GM19463 (cell line): Measurements from ENCODE around the gene TTLL9.

Experiments used
- ATAC-seq: cut with Tn5 transposase; IDR thresholded peaks from one replicate; pipeline ENCODE4 v1.9.1; 2021; ENCODE audit warnings: mild to moderate bottlenecking, moderate library complexity; ENCODE audit not compliant: unreplicated experiment

Gene TTLL9

GRCh38 chr20:31857861-31858759 lies 12.3 kb upstream of the TTLL9 start:
- peak; percentile 77 for ATAC-seq

- ATAC-seq = no peak
Measured at GRCh38 chr20:31858760-31859083, 11.7 kb upstream of the TTLL9 start.

GRCh38 chr20:31859266-31859997 lies 11.0 kb upstream of the TTLL9 start:
- ATAC-seq = no peak

GRCh38 chr20:31859998-31860380 lies 10.4 kb upstream of the TTLL9 start:
- no peak for ATAC-seq

- no peak for ATAC-seq
Measured at GRCh38 chr20:31860390-31861134, 9.9 kb upstream of the TTLL9 start.

GRCh38 chr20:31861135-31861384 lies 9.4 kb upstream of the TTLL9 start:
- peak; percentile 28 for ATAC-seq

GRCh38 chr20:31861385-31862156 lies 8.9 kb upstream of the TTLL9 start:
- peak; percentile 64 for ATAC-seq

GRCh38 chr20:31862157-31862470 lies 8.3 kb upstream of the TTLL9 start:
- ATAC-seq = no peak

- ATAC-seq = no peak
Measured at GRCh38 chr20:31862506-31862905, 7.9 kb upstream of the TTLL9 start.

- ATAC-seq = no peak
Measured at GRCh38 chr20:31863296-31864085, 6.9 kb upstream of the TTLL9 start.

GRCh38 chr20:31864521-31865400 lies 5.7 kb upstream of the TTLL9 start:
- no peak for ATAC-seq

GRCh38 chr20:31866221-31866620 lies 4.2 kb upstream of the TTLL9 start:
- ATAC-seq = no peak

GRCh38 chr20:31868853-31869672 lies 1.4 kb upstream of the TTLL9 start:
- ATAC-seq = no peak

- ATAC-seq = no peak
Measured at GRCh38 chr20:31869673-31869941, 827 bp upstream of the TTLL9 start.

- ATAC-seq = no peak
Measured at GRCh38 chr20:31870726-31871617, 538 bp downstream of the TTLL9 start.

- ATAC-seq = no peak
Measured at GRCh38 chr20:31871618-31871954, 1.2 kb downstream of the TTLL9 start.

GRCh38 chr20:31872406-31872805 lies 2.0 kb downstream of the TTLL9 start:
- ATAC-seq = no peak

- no peak for ATAC-seq
Measured at GRCh38 chr20:31875671-31876070, 5.2 kb downstream of the TTLL9 start.
